HG03135 (cell line): Measurements from ENCODE around the gene LRFN4.

Source experiments
- ATAC-seq: cut with Tn5 transposase; IDR thresholded peaks from one replicate; pipeline ENCODE4 v1.9.1; 2021; ENCODE audit warnings: mild to moderate bottlenecking, moderate library complexity; ENCODE audit not compliant: unreplicated experiment

LRFN4 gene

GRCh38 chr11:66869567-66869870 lies 12.7 kb downstream of the LRFN4 start:
- no peak for ATAC-seq

GRCh38 chr11:66870131-66870530 lies 13.3 kb downstream of the LRFN4 start:
- ATAC-seq, result no peak

GRCh38 chr11:66870616-66871520 lies 14.0 kb downstream of the LRFN4 start:
- ATAC-seq, result no peak

DNA sequence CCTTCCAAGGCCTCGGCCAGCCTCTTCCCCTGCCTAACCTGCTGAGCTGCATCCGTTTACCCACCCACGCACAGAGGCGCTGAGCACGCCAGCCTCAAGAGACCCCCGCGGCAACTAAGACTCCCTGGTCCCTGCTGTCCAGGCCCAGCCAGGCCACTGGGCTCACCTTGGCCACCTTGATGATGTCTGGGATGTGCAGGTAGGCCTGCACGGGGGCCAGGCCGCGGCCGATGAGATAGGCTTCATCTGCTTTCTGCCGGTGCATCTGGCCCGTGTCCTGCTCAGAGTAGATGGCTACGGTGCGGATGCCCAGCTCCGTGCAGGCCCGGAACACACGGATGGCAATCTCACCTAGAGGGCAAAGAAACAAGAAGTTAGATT lies 14.6 kb downstream of the LRFN4 start:
- ATAC-seq, result no peak

- no peak for ATAC-seq
Measured at GRCh38 chr11:66874232-66874631, 17.4 kb downstream of the LRFN4 start.

DNA sequence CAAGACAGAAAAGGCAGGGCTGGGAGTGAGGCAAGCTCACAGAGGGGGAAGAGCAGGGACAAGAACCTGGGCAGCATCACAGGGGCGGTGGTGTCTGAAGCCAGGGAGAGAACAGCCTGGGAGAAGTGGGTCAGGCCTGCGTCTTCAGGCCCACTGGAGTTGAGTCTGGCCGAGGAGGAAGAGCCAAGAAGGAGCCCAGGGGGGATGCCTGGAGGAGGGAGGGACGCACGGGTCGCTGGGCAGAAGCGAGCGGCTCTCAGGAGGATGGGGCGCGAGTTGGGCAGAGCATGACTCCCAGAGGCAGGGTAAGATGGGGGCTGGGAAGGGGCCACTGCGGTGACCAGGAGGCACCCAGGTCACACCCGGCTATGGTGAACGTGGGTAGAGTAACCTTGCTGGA lies 18.5 kb downstream of the LRFN4 start:
- no peak for ATAC-seq

- no peak for ATAC-seq
Measured at GRCh38 chr11:66877588-66878385, 20.9 kb downstream of the LRFN4 start.

GRCh38 chr11:66878474-66878873 lies 21.6 kb downstream of the LRFN4 start:
- no peak for ATAC-seq

GRCh38 chr11:66879000-66879399 lies 22.1 kb downstream of the LRFN4 start:
- no peak for ATAC-seq

- no peak for ATAC-seq
Measured at GRCh38 chr11:66879583-66879982, 22.7 kb downstream of the LRFN4 start.

DNA sequence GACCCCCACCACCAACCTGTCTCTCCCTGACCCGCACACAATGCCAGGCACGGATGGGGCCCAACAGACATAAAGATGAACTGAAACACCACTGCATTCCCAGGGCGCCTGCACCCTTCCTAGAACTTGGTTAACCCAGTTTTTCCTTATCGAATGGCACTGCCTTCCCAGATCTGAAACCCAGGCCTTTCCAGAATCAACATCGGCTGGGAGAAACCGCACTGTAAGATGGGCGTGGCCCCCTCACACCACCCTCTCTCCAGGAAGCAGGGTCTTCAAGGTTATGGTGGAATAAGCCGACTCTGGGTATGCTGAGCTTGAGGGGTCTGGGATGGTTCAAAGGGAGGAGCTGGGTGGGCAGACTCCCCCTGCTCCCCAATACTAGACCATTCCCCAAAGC lies 23.1 kb downstream of the LRFN4 start:
- ATAC-seq, result no peak

DNA sequence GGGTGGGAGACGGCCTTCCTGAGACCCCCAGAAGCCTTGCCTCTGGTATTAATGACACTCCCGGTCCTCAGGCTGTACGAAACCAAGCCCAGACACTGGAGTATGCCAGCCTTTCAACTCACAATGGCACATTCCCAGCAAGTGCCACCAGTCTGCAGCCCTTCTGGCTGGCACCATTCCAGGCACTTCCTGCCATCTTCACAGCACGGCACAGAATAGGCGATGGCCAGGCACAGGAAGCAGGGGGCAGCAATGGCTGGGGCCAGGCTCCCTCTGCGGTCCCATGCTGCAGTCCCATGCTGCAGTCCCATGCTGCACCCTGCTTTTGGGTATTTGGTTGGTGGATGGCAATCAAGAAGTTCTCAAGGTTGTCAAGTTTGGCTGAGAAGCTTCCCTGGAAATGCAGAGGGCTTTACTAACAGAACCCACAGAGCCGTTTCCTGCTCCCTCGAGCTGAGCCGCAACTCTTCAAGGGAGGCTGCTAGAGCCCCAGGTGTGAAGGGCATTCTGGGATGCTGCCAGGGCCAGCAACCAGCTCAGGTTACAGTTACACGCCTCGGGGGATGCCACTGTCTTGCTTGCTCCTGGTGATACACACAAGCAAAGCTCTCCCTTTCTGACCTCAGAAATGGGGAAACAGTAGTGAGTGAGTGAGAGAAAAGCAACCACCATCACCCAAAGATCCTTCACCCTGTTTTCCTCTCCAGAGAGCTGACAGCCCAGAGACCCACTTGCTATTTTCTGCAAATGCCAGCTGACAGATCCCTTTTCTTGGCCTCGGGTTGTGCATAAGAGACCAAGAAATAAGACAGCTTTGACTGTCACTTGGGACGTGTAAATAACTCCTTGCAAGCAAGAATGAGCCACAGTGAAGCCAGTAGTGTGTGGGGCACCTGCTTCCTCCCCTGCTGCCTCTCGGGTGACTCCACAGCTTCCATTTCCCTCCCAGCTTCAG lies 23.9 kb downstream of the LRFN4 start:
- ATAC-seq, result no peak

- ATAC-seq, result no peak
Measured at GRCh38 chr11:66881451-66881835, 24.6 kb downstream of the LRFN4 start.

DNA sequence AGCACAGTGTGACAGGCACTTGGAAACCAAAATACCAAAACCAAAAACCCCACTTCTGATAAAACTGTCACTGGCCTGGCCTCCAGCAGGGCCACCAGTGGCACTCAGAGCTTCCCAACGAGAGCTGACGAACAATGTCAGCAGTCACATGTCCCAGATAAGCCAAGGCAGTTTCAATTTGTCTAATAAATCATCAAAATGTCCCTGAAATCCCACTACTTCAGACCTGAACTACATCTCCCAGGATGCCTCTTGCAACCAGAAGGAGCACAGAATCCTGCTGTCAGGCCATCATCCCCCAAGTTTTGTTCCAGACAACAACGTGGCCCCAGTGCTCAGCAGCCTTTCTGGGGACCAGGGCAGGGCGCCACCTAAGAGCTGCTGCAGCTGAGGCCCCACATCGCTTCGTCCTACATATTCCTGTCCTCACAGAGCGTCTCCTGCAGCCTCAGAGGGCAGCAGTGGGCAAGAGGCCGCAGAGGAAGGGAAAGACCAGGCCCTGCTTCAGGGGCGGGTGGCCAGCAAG lies 25.1 kb downstream of the LRFN4 start:
- ATAC-seq, result no peak

DNA sequence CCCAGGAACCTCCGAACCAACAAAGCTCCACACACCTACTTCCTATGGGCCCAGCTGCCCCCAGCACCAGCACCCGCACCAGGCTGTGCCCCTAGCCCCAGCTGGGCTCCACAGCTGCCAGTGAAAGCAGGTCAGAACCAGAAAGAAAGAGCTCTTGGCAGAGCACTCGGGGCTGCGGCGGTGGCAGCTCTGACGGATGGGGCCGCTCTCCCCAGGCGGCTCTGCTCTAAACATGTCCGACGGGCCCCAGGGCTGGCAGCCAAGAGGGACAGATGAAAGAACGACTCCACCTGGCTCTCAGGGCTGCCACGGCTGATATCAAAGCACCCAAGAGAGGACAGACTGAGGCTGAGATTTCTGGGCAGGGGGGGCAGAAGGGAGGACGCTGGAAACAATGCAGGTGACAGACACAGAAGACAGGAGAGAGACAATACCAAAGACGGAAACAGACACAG lies 25.7 kb downstream of the LRFN4 start:
- no peak for ATAC-seq

DNA sequence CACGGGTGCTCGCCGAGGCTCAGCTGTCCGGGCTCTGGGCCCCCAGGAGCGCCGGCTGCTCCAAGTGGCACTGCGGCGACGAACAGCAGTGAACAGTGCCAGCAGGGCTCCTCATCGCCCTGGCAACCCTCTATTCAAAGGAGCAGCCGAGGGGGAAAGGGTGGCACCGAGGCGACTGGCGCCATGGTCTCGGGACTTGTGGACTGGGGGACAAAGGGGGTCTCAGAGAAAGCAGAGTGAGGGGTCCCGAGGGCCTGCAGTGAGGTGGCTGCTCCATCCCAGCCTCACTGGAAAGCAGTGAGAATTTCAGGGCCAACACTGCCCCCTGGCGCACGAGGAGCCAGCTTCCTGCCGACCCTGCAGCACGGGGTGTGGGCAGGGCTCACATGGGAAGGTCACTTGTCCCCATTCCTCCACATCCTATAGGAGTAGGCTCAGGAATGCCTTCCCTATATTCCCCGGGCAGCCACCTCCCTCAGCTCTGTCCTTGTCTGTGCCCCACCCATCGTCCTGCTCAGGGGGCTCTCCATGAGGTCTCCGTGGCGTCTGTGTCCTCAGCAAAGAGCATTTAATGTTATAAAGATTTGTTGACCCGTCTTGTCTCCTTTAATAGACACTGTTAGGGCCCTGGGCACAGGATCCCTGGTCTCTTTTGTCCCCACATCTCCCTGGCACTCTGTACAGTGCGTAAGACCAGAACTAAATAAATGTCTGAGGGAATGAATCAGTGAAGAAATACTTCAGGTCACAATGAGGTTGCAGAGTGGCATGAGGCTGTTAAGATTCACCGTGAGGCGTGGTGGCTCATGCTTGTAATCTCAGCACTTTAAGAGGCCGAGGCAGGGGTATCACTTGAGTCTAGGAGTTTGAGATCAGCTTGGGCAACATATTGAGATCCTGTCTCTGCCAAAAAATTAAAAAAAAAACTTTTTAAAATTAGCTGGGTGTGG lies 26.4 kb downstream of the LRFN4 start:
- ATAC-seq, result no peak

GRCh38 chr11:66884443-66884842 lies 27.6 kb downstream of the LRFN4 start:
- ATAC-seq, result no peak

GRCh38 chr11:66885469-66885868 lies 28.6 kb downstream of the LRFN4 start:
- no peak for ATAC-seq

GRCh38 chr11:66885950-66886440 lies 29.1 kb downstream of the LRFN4 start:
- no peak for ATAC-seq
